ENCODE measurements around the gene CPPED1.
"Not testable (repeated sequence)": the region's sequence is repeated elsewhere in the genome, so short reads cannot be mapped to it uniquely, and the experiment has no call there.

Gene CPPED1

DNA sequence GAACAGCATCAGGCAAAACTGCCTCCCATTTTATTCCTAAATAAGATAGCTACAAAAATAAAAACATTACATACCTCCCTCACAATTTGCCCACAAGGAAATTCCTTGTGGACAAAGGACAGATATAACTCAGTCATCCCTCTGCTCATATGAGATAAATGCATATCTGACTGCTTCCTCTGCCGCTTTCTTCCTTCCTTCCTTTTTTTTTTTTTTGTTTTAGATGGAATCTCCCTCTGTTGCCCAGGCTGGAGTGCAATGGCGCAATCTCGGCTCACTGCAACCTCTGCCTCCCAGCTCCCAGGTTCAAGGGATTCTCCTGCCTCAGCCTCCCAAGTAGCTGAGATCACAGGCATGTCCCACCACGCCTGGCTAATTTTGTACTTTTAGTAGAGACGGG is 9.6 kb upstream of the CPPED1 start:
- H3K4me1 ChIP-seq (ENCODE audit: control insufficient read depth, low read length); H3K4me2 ChIP-seq (ENCODE audit: low read length): not testable (repeated sequence)

DNA sequence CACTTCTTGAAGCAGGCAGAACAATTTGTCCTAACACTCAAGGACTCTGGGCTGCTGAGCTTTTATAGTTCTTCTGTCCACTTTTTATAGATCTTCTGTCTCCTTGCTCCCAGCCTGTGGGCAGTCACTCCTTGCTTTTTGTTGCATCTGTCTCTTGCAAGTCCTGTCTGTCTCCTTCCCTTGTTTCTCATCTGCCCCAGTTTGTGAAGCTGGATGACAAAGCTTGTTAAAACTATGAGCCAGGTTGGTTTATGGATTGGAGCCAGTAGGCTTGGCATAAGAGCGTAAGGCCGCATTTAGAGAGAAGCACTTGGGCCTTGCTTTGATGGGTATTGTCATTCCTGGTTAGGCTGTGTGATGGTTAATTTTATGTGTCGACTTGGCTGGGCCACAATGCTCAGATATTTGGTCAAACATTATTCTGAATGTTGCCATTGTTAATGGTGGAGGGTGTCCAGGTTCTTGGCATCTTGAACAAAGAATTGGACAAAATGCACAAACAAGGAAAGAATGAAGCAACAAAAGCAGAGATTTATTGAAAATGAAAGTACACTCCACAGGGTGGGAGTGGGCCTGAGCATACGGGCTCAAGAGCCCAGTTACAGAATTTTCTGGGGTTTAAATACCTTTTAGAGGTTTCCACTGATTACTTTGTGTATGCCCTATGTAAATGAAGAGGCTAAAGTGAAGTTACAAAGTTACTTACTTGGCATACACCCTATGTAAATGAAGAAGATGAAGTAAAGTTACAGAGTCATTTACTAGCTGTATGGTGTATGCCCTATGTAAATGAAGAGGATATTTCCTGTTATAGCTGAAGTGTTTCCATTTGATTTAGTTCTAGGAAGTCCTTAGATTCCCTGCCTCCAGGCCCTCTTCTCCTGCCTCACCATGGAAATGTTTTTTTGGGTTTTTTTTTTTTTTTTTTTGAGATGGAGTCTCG is 8.0 kb upstream of the CPPED1 start:
- no peak overlapping the region for H3K27ac ChIP-seq (ENCODE audit: low read depth, low read length)
- TF ChIP-seq EZH2phosphoT487 (IDR thresholded peaks at IDR 0.05; ENCODE audit: borderline replicate concordance, low read length): no peak
- TF ChIP-seq, protein P1, sequence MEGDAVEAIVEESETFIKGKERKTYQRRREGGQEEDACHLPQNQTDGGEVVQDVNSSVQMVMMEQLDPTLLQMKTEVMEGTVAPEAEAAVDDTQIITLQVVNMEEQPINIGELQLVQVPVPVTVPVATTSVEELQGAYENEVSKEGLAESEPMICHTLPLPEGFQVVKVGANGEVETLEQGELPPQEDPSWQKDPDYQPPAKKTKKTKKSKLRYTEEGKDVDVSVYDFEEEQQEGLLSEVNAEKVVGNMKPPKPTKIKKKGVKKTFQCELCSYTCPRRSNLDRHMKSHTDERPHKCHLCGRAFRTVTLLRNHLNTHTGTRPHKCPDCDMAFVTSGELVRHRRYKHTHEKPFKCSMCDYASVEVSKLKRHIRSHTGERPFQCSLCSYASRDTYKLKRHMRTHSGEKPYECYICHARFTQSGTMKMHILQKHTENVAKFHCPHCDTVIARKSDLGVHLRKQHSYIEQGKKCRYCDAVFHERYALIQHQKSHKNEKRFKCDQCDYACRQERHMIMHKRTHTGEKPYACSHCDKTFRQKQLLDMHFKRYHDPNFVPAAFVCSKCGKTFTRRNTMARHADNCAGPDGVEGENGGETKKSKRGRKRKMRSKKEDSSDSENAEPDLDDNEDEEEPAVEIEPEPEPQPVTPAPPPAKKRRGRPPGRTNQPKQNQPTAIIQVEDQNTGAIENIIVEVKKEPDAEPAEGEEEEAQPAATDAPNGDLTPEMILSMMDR (IDR thresholded peaks at IDR 0.05; ENCODE audit: low read depth, low read length, poor library complexity, severe bottlenecking): no peak
- H3K9me3 ChIP-seq (ENCODE audit: control insufficient read depth, insufficient read depth, low read length): no peaks in the 10 kb centered on the region
- H3K4me3 ChIP-seq (ENCODE audit: low read length): no peak overlapping the region
- no peaks in the 10 kb centered on the region for H4K20me1 ChIP-seq (ENCODE audit: control insufficient read depth, insufficient read depth, low read depth, low read length)
- peaks cover 4% of the 10 kb centered on the region for H3K4me1 ChIP-seq (ENCODE audit: control insufficient read depth, low read length)
- no peaks in the 10 kb centered on the region for H3K9me2 ChIP-seq (replicated peaks; ENCODE audit: control insufficient read depth, low read length)
- H3K4me2 ChIP-seq (ENCODE audit: low read length): no peak overlapping the region
- H3K36me3 ChIP-seq (ENCODE audit: control insufficient read depth, low read length): no peaks in the 10 kb centered on the region
- no peaks in the 10 kb centered on the region for H3K27me3 ChIP-seq (ENCODE audit: control insufficient read depth, low read length)
- H3K79me2 ChIP-seq (ENCODE audit: control insufficient read depth, low read length): no peaks in the 10 kb centered on the region
- H3F3A ChIP-seq (ENCODE audit: control insufficient read depth, insufficient read depth): no peaks in the 10 kb centered on the region

More for the DNA sequence above, 9.6 kb upstream of the CPPED1 start:
- H3F3A ChIP-seq (ENCODE audit: control insufficient read depth, insufficient read depth); H3K9me2 ChIP-seq (replicated peaks; ENCODE audit: control insufficient read depth, low read length); H3K27me3 ChIP-seq (ENCODE audit: control insufficient read depth, low read length); H3K9me3 ChIP-seq (ENCODE audit: control insufficient read depth, insufficient read depth, low read length); H3K4me3 ChIP-seq (ENCODE audit: low read length); H3K36me3 ChIP-seq (ENCODE audit: control insufficient read depth, low read length); H3K27ac ChIP-seq (ENCODE audit: low read depth, low read length); H4K20me1 ChIP-seq (ENCODE audit: control insufficient read depth, insufficient read depth, low read depth, low read length); H3K79me2 ChIP-seq (ENCODE audit: control insufficient read depth, low read length): not testable (repeated sequence)

DNA sequence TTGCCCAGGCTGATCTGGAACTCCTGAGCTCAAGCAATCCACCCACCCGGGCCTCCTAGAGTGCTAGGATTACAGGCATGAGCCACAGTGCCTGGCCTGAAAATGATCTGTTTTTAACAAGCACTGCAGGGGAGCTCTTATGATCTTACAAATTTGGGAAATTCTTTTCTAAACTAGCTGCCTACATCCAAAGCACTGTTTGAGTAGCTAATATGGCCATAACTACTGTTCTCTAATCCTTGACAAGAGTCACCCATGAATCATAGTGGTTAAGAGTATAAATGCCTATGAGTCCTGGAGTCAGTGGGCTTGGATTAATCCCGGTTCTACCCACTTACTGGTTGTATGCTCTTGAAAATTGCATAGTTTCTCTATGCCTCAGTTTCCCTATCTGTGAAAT is 1.4 kb upstream of the CPPED1 start:
- no peak overlapping the region for H3K27ac ChIP-seq (ENCODE audit: low read depth, low read length)
- no peaks in the 10 kb centered on the region for H3K27me3 ChIP-seq (ENCODE audit: control insufficient read depth, low read length)
- H3K36me3 ChIP-seq (ENCODE audit: control insufficient read depth, low read length): peaks cover 4% of the 10 kb centered on the region
- peaks cover 5% of the 10 kb centered on the region; the same call in 1 of the 2 replicates for H3K9me3 ChIP-seq (ENCODE audit: control insufficient read depth, insufficient read depth, low read length)
- H3F3A ChIP-seq (ENCODE audit: control insufficient read depth, insufficient read depth): no peaks in the 10 kb centered on the region; the same call in 1 of the 2 replicates
- no peak overlapping the region for H3K4me2 ChIP-seq (ENCODE audit: low read length)
- no peaks in the 10 kb centered on the region for H4K20me1 ChIP-seq (ENCODE audit: control insufficient read depth, insufficient read depth, low read depth, low read length)
- H3K79me2 ChIP-seq (ENCODE audit: control insufficient read depth, low read length): peaks cover 10% of the 10 kb centered on the region
- no peak for TF ChIP-seq EZH2phosphoT487 (IDR thresholded peaks at IDR 0.05; ENCODE audit: borderline replicate concordance, low read length)
- TF ChIP-seq, protein P1 (IDR thresholded peaks at IDR 0.05; ENCODE audit: low read depth, low read length, poor library complexity, severe bottlenecking): no peak
- no peaks in the 10 kb centered on the region for H3K9me2 ChIP-seq (replicated peaks; ENCODE audit: control insufficient read depth, low read length)
- H3K4me1 ChIP-seq (ENCODE audit: control insufficient read depth, low read length): peaks cover 22% of the 10 kb centered on the region
- no peak overlapping the region for H3K4me3 ChIP-seq (ENCODE audit: low read length)

DNA sequence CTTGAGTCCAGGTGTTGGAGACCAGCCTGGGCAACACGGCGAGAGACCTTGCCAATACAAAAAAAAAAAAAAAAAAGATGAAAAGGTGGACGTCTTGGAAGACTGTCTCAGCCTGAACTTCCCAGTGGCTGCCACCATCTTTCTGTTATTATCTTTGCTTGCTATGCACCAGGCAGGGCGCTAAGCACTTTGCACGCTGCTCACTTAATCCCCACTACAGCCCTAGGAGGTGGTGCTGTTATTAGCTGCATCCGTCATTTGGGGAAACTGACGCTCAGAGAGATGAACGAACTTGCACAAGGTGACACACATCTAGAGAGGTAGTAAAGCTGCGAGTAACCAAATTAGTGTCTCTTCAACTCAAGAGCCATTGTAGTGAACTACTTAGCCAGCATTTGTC is 708 bp upstream of the CPPED1 start:
- Histone ChIP-seq H3K4me1 (ENCODE audit: control insufficient read depth, low read length) (peaks cover 22% of the 10 kb centered on the region), H4K20me1 (ENCODE audit: control insufficient read depth, insufficient read depth, low read depth, low read length) (no peaks in the 10 kb centered on the region), H3K36me3 (ENCODE audit: control insufficient read depth, low read length) (peaks cover 4% of the 10 kb centered on the region), H3K27ac (ENCODE audit: low read depth, low read length) (no peak overlapping the region), H3F3A (ENCODE audit: control insufficient read depth, insufficient read depth) (no peaks in the 10 kb centered on the region; the same call in 1 of the 2 replicates), H3K9me3 (ENCODE audit: control insufficient read depth, insufficient read depth, low read length) (peaks cover 5% of the 10 kb centered on the region; the same call in 1 of the 2 replicates), H3K79me2 (ENCODE audit: control insufficient read depth, low read length) (peaks cover 10% of the 10 kb centered on the region), H3K4me2 (ENCODE audit: low read length) (peak overlapping the region; percentile 86), H3K4me3 (ENCODE audit: low read length) (peak overlapping the region; percentile 90), H3K9me2 (replicated peaks; ENCODE audit: control insufficient read depth, low read length) (no peaks in the 10 kb centered on the region), H3K27me3 (ENCODE audit: control insufficient read depth, low read length) (no peaks in the 10 kb centered on the region)
- TF ChIP-seq EZH2phosphoT487 (IDR thresholded peaks at IDR 0.05; ENCODE audit: borderline replicate concordance, low read length): no peak
- TF ChIP-seq, protein P1 (IDR thresholded peaks at IDR 0.05; ENCODE audit: low read depth, low read length, poor library complexity, severe bottlenecking): no peak
